ENCODE results near the gene DDHD1. TPM values are rescaled to one million over a fixed set of nuclear protein-coding genes. Genes with fewer than 3 reads are reported as not detected.

DDHD1 gene
- total RNA-seq, 1 donor from 2014 or later: 14.5 TPM

GRCh38 chr14:53064475-53064874 is 88.6 kb downstream of the DDHD1 start:
- Histone ChIP-seq H3K4me3 (ENCODE audit: insufficient read depth, low read depth, low read length) (no peak overlapping the region), H3K36me3 (ENCODE audit: insufficient read depth, low read length) (no peaks in the 10 kb centered on the region), H3K9ac (ENCODE audit: low read length) (no peak overlapping the region), H3K27me3 (ENCODE audit: insufficient read depth, low read length) (no peaks in the 10 kb centered on the region), H3K79me2 (ENCODE audit: insufficient read depth, low read length) (no peaks in the 10 kb centered on the region), H4K20me1 (ENCODE audit: insufficient read depth, low read length) (no peaks in the 10 kb centered on the region), H3K4me2 (ENCODE audit: low read length) (no peak overlapping the region), H3K27ac (ENCODE audit: low read depth, low read length) (no peak overlapping the region), H2AFZ (ENCODE audit: low read depth, low read length) (no peak overlapping the region), H3K4me1 (ENCODE audit: insufficient read depth, low read length) (no peaks in the 10 kb centered on the region), H3K9me3 (ENCODE audit: insufficient read depth, low read depth, low read length) (no peaks in the 10 kb centered on the region)
- H3K36me3 Mint-ChIP-seq (ENCODE audit: low read depth, unreplicated experiment): no peaks in the 10 kb centered on the region
- DNase-seq (ENCODE audit: low read depth) (no peak), FAIRE-seq (no peak)
- peak overlapping the region; percentile 20 for H3K27ac Mint-ChIP-seq (ENCODE audit: unreplicated experiment)
- H3K4me1 Mint-ChIP-seq (ENCODE audit: low read depth, unreplicated experiment): peaks cover 2% of the 10 kb centered on the region
- TF ChIP-seq CTCF (IDR thresholded peaks at IDR 0.05; ENCODE audit: insufficient read depth, low read depth, low read length) (no peak), EZH2 (IDR thresholded peaks at IDR 0.05; ENCODE audit: insufficient read depth, low read length) (no peak)
- no peak overlapping the region for H3K4me3 Mint-ChIP-seq (ENCODE audit: unreplicated experiment)
- no peaks in the 10 kb centered on the region for H3K27me3 Mint-ChIP-seq (ENCODE audit: low read depth, unreplicated experiment)
- no peaks in the 10 kb centered on the region for H3K9me3 Mint-ChIP-seq (ENCODE audit: unreplicated experiment)

DNA sequence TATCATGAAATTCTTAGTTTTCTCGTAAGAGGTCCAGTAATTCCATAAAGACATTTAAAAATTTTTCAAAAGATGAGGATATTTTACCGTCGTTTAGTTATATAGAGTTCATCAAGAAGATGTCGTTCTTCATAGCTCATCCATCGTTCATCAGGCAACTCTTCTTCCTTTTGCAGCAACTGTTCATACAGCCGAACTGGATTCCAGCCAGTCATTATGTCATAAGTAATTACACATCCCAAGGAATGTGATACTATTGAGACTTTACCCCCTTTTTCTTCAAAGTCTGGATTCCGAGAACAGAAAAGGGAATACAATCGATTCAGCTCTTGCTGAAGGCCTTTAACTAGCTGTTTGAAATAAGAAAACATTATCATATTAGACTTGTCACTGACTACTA is 90.3 kb downstream of the DDHD1 start:
- no peaks in the 10 kb centered on the region for H3K4me1 ChIP-seq (ENCODE audit: insufficient read depth, low read length)
- H3K9me3 ChIP-seq (ENCODE audit: insufficient read depth, low read depth, low read length): no peaks in the 10 kb centered on the region
- FAIRE-seq (no peak), DNase-seq (ENCODE audit: low read depth) (peak; percentile 66)
- no peak overlapping the region for H3K27ac Mint-ChIP-seq (ENCODE audit: unreplicated experiment)
- H3K4me1 Mint-ChIP-seq (ENCODE audit: low read depth, unreplicated experiment): peaks cover 2% of the 10 kb centered on the region
- no peak overlapping the region for H3K9ac ChIP-seq (ENCODE audit: low read length)
- H3K27ac ChIP-seq (ENCODE audit: low read depth, low read length): no peak overlapping the region
- H3K36me3 ChIP-seq (ENCODE audit: insufficient read depth, low read length): no peaks in the 10 kb centered on the region
- no peak for TF ChIP-seq EZH2 (IDR thresholded peaks at IDR 0.05; ENCODE audit: insufficient read depth, low read length)
- no peak for TF ChIP-seq CTCF (IDR thresholded peaks at IDR 0.05; ENCODE audit: insufficient read depth, low read depth, low read length)
- H4K20me1 ChIP-seq (ENCODE audit: insufficient read depth, low read length): no peaks in the 10 kb centered on the region
- H3K4me3 ChIP-seq (ENCODE audit: insufficient read depth, low read depth, low read length): no peak overlapping the region
- no peaks in the 10 kb centered on the region for H3K9me3 Mint-ChIP-seq (ENCODE audit: unreplicated experiment)
- no peaks in the 10 kb centered on the region for H3K27me3 Mint-ChIP-seq (ENCODE audit: low read depth, unreplicated experiment)
- no peaks in the 10 kb centered on the region for H3K27me3 ChIP-seq (ENCODE audit: insufficient read depth, low read length)
- no peak overlapping the region for H3K4me3 Mint-ChIP-seq (ENCODE audit: unreplicated experiment)
- H3K4me2 ChIP-seq (ENCODE audit: low read length): peak overlapping the region; percentile 6
- H2AFZ ChIP-seq (ENCODE audit: low read depth, low read length): no peak overlapping the region
- H3K79me2 ChIP-seq (ENCODE audit: insufficient read depth, low read length): no peaks in the 10 kb centered on the region
- no peaks in the 10 kb centered on the region for H3K36me3 Mint-ChIP-seq (ENCODE audit: low read depth, unreplicated experiment)

GRCh38 chr14:53060046-53060445 is 93.1 kb downstream of the DDHD1 start:
- H3K36me3 Mint-ChIP-seq (ENCODE audit: low read depth, unreplicated experiment): no peaks in the 10 kb centered on the region
- no peaks in the 10 kb centered on the region for H3K36me3 ChIP-seq (ENCODE audit: insufficient read depth, low read length)
- no peaks in the 10 kb centered on the region for H3K9me3 Mint-ChIP-seq (ENCODE audit: unreplicated experiment)
- no peak overlapping the region for H3K27ac Mint-ChIP-seq (ENCODE audit: unreplicated experiment)
- peaks cover 6% of the 10 kb centered on the region for H3K4me1 Mint-ChIP-seq (ENCODE audit: low read depth, unreplicated experiment)
- H3K4me3 Mint-ChIP-seq (ENCODE audit: unreplicated experiment): no peak overlapping the region
- H4K20me1 ChIP-seq (ENCODE audit: insufficient read depth, low read length): no peaks in the 10 kb centered on the region
- DNase-seq (ENCODE audit: low read depth): no peak
- no peak overlapping the region for H3K27ac ChIP-seq (ENCODE audit: low read depth, low read length)
- H3K27me3 Mint-ChIP-seq (ENCODE audit: low read depth, unreplicated experiment): no peaks in the 10 kb centered on the region
- no peaks in the 10 kb centered on the region for H3K9me3 ChIP-seq (ENCODE audit: insufficient read depth, low read depth, low read length)
- H3K27me3 ChIP-seq (ENCODE audit: insufficient read depth, low read length): no peaks in the 10 kb centered on the region
- no peaks in the 10 kb centered on the region for H3K79me2 ChIP-seq (ENCODE audit: insufficient read depth, low read length)
- no peaks in the 10 kb centered on the region for H3K4me1 ChIP-seq (ENCODE audit: insufficient read depth, low read length)
- H3K4me2 ChIP-seq (ENCODE audit: low read length): no peak overlapping the region
- H3K4me3 ChIP-seq (ENCODE audit: insufficient read depth, low read depth, low read length): no peak overlapping the region
- peak; percentile 41 for FAIRE-seq
- no peak overlapping the region for H2AFZ ChIP-seq (ENCODE audit: low read depth, low read length)
- no peak for TF ChIP-seq CTCF (IDR thresholded peaks at IDR 0.05; ENCODE audit: insufficient read depth, low read depth, low read length)
- no peak overlapping the region for H3K9ac ChIP-seq (ENCODE audit: low read length)

Data from astrocyte (in vitro differentiated cells and primary cell).